Measurements from ENCODE around the gene STAT5A.

STAT5A gene

DNA sequence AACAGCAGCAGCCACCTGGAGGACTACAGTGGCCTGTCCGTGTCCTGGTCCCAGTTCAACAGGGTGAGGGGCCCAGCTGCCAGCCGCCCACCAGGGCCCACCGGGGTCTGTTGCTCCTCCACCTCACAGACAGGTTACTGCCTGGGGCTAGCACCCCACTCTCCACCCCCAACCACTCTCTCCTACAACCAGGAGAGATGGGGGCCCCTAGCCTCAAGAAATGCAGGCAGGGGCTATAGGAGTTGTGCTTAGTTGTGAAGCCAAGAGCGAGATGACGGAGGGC lies 18.0 kb downstream of the STAT5A start:
- Mint-ChIP-seq H3K27me3 (no peaks in the 10 kb centered on the region), H3K4me3 (no peak overlapping the region), H3K27ac (no peak overlapping the region), H3K36me3 (peaks cover 37% of the 10 kb centered on the region), H3K4me1 (peaks cover 62% of the 10 kb centered on the region), H3K9me3 (no peaks in the 10 kb centered on the region)

DNA sequence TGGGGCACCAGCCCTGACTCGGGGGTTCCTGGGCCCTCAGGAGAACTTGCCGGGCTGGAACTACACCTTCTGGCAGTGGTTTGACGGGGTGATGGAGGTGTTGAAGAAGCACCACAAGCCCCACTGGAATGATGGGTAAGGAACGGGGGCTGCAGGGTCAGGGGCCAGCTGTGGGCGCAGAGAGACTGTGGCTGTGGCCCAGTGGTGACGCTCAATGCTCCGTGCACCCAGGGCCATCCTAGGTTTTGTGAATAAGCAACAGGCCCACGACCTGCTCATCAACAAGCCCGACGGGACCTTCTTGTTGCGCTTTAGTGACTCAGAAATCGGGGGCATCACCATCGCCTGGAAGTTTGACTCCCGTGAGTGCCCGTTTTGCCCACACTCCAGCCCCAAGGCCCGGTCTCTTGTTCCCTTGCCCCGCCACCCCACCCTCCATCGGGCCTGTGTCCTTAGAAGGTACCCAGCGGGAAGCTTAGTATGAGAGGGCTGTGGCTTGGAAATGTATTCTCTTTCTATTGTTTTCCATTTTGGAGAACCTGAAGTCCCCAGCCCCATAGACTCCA lies 19.1 kb downstream of the STAT5A start:
- no peaks in the 10 kb centered on the region for H3K9me3 Mint-ChIP-seq
- peaks cover 71% of the 10 kb centered on the region for H3K4me1 Mint-ChIP-seq
- H3K4me3 Mint-ChIP-seq, result no peak overlapping the region
- H3K27me3 Mint-ChIP-seq, result no peaks in the 10 kb centered on the region
- H3K36me3 Mint-ChIP-seq, result peaks cover 34% of the 10 kb centered on the region
- H3K27ac Mint-ChIP-seq, result peak overlapping the region; percentile 30

DNA sequence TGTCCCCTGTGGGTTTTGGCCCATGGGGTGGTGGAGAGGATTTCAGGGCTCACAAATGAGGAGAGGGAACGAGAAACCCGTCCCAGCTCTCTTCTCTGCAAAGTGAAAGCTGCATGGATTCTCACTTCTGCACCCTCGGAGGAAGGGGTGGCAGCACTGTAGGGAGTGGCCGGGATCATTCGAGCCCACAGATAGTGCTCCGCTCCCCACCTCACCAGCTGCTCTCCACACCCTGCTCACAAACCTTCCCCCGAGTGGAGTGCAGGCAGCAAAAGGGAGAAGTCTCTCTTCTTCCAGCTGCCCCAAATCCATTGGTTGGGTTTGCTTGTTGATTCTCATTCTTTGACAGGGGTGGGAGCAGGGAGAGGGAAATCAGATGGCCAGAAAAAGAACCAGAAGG lies 20.1 kb downstream of the STAT5A start:
- Mint-ChIP-seq H3K4me1 (peaks cover 75% of the 10 kb centered on the region), H3K4me3 (no peak overlapping the region), H3K36me3 (peaks cover 30% of the 10 kb centered on the region), H3K27me3 (no peaks in the 10 kb centered on the region), H3K9me3 (no peaks in the 10 kb centered on the region), H3K27ac (no peak overlapping the region)

DNA sequence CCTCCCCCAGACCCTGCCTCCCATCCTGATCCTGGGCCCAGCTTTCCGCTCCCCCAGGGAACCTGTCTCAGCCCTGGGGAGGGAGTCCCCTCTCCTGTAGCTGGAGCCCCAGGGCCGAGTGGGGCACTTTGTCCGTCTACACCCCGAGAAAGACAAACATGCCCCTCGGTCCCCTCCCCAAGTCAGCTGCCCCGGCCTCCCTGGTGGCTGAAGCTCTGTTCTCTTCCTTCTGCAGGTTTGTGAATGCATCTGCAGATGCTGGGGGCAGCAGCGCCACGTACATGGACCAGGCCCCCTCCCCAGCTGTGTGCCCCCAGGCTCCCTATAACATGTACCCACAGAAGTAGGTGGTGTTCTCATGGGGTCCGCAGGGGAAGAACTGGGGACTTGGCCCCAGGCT lies 20.8 kb downstream of the STAT5A start:
- no peaks in the 10 kb centered on the region for H3K9me3 Mint-ChIP-seq
- H3K4me1 Mint-ChIP-seq, result peaks cover 75% of the 10 kb centered on the region
- H3K27ac Mint-ChIP-seq, result peak overlapping the region; percentile 10
- H3K36me3 Mint-ChIP-seq, result peaks cover 28% of the 10 kb centered on the region
- H3K4me3 Mint-ChIP-seq, result no peak overlapping the region
- no peaks in the 10 kb centered on the region for H3K27me3 Mint-ChIP-seq

DNA sequence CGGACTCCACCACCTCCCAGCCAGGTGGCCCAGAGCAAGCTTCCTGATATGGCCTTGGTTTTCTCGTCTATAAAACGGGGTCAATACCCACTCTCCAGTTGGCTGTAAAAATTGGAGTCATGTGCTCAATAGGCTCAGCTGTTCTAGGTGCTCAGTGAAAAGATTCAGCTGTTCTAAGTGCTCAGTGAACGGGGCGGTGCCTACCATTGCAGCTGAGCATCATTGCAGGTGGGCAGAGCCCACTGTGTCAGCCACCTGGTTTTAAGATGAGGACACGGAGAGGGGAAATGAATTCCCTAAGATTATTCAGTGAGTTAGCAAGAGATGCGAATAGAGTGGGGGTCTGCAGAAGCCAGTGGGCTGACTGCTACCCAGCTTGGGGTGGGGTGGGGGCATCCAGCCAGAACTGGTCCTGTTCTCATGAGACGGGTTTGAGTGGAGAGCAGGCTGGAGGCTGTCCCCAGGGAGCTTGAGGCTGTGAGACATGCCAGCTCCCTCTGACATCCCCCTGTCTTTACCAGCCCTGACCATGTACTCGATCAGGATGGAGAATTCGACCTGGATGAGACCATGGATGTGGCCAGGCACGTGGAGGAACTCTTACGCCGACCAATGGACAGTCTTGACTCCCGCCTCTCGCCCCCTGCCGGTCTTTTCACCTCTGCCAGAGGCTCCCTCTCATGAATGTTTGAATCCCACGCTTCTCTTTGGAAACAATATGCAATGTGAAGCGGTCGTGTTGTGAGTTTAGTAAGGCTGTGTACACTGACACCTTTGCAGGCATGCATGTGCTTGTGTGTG lies 21.9 kb downstream of the STAT5A start:
- H3K4me3 Mint-ChIP-seq, result peak overlapping the region; percentile 80
- peaks cover 74% of the 10 kb centered on the region for H3K4me1 Mint-ChIP-seq
- peaks cover 25% of the 10 kb centered on the region for H3K36me3 Mint-ChIP-seq
- H3K27me3 Mint-ChIP-seq, result no peaks in the 10 kb centered on the region
- H3K9me3 Mint-ChIP-seq, result no peaks in the 10 kb centered on the region
- H3K27ac Mint-ChIP-seq, result peak overlapping the region; percentile 93

DNA sequence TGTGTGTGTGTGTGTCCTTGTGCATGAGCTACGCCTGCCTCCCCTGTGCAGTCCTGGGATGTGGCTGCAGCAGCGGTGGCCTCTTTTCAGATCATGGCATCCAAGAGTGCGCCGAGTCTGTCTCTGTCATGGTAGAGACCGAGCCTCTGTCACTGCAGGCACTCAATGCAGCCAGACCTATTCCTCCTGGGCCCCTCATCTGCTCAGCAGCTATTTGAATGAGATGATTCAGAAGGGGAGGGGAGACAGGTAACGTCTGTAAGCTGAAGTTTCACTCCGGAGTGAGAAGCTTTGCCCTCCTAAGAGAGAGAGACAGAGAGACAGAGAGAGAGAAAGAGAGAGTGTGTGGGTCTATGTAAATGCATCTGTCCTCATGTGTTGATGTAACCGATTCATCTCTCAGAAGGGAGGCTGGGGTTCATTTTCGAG lies 22.5 kb downstream of the STAT5A start:
- peaks cover 29% of the 10 kb centered on the region for H3K36me3 Mint-ChIP-seq
- H3K9me3 Mint-ChIP-seq, result no peaks in the 10 kb centered on the region

DNA sequence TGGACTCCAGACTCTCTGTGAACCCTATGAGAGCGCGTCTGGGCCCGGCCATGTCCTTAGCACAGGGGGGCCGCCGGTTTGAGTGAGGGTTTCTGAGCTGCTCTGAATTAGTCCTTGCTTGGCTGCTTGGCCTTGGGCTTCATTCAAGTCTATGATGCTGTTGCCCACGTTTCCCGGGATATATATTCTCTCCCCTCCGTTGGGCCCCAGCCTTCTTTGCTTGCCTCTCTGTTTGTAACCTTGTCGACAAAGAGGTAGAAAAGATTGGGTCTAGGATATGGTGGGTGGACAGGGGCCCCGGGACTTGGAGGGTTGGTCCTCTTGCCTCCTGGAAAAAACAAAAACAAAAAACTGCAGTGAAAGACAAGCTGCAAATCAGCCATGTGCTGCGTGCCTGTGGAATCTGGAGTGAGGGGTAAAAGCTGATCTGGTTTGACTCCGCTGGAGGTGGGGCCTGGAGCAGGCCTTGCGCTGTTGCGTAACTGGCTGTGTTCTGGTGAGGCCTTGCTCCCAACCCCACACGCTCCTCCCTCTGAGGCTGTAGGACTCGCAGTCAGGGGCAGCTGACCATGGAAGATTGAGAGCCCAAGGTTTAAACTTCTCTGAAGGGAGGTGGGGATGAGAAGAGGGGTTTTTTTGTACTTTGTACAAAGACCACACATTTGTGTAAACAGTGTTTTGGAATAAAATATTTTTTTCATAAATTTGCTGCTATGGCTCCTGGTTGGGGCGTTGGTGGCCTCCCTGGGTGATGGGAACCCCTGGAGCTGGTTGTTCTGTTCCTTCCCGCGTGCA lies 23.1 kb downstream of the STAT5A start:
- peak overlapping the region; percentile 93 for H3K27ac Mint-ChIP-seq
- no peaks in the 10 kb centered on the region for H3K9me3 Mint-ChIP-seq
- no peaks in the 10 kb centered on the region for H3K27me3 Mint-ChIP-seq
- peaks cover 26% of the 10 kb centered on the region for H3K36me3 Mint-ChIP-seq
- H3K4me3 Mint-ChIP-seq, result peak overlapping the region; percentile 80
- H3K4me1 Mint-ChIP-seq, result peaks cover 78% of the 10 kb centered on the region

More for the DNA sequence above, 22.5 kb downstream of the STAT5A start:
- Mint-ChIP-seq H3K27ac (peak overlapping the region; percentile 93), H3K27me3 (no peaks in the 10 kb centered on the region), H3K4me1 (peaks cover 79% of the 10 kb centered on the region), H3K4me3 (peak overlapping the region; percentile 80)

DNA sequence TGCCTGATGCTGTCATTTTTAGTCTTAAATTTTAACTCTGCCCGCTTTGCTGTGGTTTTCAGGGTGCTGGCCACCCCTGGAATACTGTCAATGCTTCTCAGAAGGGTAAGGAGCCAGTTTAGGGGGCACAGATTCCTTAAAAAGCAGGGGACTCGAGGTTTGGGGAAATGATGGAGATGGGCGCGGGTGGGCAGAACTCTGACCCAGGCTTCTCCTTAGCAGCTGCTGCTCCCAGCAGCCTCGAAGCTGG lies 23.7 kb downstream of the STAT5A start:
- no peaks in the 10 kb centered on the region for H3K27me3 Mint-ChIP-seq
- peaks cover 27% of the 10 kb centered on the region for H3K36me3 Mint-ChIP-seq
- H3K4me3 Mint-ChIP-seq, result peak overlapping the region; percentile 80
- peaks cover 81% of the 10 kb centered on the region for H3K4me1 Mint-ChIP-seq
- H3K27ac Mint-ChIP-seq, result peak overlapping the region; percentile 93
- H3K9me3 Mint-ChIP-seq, result no peaks in the 10 kb centered on the region

DNA sequence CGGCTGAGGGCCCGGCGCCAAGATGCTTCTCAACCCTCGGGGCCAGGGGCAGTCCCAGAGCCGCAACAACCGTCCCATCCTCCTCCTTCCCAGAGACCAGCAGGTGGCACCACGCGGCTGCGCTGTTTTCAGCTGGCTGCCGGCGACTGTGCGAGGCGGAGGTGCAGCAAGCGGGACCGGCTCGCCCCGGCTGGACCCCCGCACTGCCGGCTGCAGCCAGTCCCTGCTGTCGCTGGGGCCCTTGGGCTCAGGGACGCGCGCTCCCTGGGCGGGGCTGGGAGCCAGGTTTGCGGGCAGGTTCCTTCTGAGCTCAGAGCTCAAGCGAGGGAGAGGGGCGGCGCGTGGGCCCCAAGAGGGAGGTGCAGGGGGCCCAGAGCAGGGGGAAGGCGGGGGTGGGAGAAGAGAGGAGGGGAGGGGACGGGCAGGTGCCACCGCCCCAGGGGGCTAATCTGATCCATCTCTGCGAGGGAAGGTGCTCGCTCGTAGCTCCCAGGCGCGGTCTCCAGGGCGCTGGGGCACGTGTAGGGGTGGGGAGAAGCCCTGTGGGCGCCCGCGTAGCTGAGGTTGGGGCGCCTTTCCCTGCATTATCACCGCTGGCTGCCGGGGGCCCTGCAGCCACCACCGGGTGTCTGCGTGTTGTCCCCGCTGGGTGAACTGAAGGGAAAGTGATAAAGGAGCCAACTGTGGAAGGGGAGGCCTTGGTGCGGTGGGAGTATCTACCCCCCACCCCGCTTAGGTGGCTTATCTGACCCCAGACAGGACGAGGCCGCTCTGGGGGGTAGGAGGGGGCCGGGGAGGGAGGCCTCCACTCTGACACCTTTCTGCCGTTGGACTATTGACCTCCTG lies 24.2 kb downstream of the STAT5A start:
- H3K9me3 Mint-ChIP-seq, result no peaks in the 10 kb centered on the region
- peaks cover 83% of the 10 kb centered on the region for H3K4me1 Mint-ChIP-seq
- H3K4me3 Mint-ChIP-seq, result peak overlapping the region; percentile 80
- peaks cover 29% of the 10 kb centered on the region for H3K36me3 Mint-ChIP-seq
- peak overlapping the region; percentile 93 for H3K27ac Mint-ChIP-seq
- H3K27me3 Mint-ChIP-seq, result no peaks in the 10 kb centered on the region

DNA sequence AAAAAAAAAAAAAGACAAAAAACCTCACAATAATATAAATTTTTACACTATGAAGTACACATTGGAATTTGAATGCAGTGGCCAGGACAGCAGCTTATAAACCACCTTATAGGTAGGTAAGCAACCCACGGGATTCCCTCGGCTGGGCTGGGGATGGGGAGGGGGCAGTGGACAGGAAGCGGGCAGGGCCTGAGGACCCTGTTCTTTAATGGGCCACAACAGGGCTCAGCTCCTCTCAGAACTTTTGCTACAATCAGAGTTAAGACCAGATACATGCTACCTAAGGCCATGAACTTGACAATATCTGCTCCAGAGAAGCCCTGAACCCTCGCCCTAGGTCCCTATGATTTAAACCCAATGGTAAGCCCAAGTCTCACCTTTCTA lies 25.1 kb downstream of the STAT5A start:
- Mint-ChIP-seq H3K27me3 (no peaks in the 10 kb centered on the region), H3K27ac (peak overlapping the region; percentile 31), H3K9me3 (no peaks in the 10 kb centered on the region), H3K4me3 (peak overlapping the region; percentile 19), H3K4me1 (peaks cover 82% of the 10 kb centered on the region), H3K36me3 (peaks cover 27% of the 10 kb centered on the region)

DNA sequence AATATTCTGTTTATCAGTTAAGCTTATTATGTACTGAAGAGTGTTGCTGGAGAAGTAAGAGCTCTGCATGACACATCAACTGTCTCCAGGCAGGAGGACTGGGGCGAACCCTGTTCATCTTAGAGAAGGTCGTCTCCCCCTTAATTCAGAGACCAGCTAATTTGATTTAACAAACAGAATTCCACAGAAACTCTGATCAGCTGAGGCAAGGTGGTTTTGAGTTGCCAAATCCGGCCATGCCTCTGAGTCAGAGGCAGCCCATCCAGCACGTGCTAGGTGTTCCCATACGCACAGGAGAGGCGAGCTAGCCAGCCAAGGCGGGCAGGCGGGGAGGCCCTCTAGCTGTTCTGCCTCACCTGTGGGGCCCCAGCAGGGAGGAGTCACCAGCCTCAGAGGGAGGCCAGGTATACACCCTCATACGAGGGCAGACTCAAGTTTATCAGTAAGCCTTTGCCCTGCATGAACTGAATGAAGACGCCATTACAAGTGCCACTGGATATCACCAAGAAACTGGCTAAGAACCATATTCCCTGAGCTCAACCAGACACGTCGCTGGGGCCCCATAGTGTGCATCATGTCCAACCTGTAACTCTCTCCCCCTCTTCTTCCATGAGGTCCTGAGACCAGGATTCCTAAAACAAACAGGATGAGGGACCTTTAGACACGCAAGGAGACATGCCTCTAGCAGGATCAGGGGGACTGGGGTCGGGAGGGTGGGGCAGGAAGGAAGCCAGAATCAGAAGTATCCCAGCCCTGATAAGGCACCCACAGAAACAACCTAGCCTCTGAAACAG lies 25.7 kb downstream of the STAT5A start:
- Mint-ChIP-seq H3K4me3 (peak overlapping the region; percentile 19), H3K36me3 (peaks cover 25% of the 10 kb centered on the region), H3K9me3 (no peaks in the 10 kb centered on the region), H3K4me1 (peaks cover 78% of the 10 kb centered on the region), H3K27ac (peak overlapping the region; percentile 31), H3K27me3 (no peaks in the 10 kb centered on the region)

DNA sequence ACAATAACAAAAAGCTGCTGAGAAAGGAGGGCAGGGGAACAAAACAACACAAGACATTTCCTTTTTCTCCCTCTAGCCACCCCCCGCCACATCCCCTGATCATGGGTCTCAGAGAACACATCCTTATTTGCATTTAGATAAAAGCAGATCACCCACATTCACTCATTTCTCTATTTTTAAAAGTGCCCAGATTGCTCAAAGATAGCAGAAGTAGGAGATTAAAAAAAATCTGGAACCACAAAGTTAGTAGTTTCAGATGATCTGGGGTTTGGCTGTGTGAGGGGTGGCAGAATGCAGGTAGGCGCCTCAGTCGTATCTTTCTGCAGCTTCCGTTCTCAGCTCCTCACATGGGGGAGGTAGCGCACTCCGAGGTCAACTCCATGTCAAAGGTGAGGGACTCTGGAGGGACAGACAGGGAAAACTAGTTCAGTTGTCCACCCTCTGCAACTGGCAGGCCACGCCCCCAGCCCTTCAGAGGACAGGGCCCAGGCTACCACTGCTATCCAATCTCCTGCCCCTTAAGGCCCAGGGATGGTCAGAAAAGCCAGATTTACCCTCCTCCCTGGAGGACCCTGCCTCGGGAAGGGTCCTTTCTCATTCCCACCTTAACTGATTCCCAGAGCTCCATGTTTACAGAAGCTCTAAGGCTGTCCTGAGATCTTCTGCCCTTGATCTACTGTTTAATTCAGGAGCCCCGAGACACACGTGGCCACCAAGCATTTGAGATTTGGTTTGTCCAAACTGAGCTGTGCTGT lies 27.3 kb downstream of the STAT5A start:
- peaks cover 25% of the 10 kb centered on the region for H3K36me3 Mint-ChIP-seq
- no peaks in the 10 kb centered on the region for H3K9me3 Mint-ChIP-seq
- H3K27me3 Mint-ChIP-seq, result no peaks in the 10 kb centered on the region
- H3K4me1 Mint-ChIP-seq, result peaks cover 75% of the 10 kb centered on the region
- peak overlapping the region; percentile 84 for H3K27ac Mint-ChIP-seq
- peak overlapping the region; percentile 58 for H3K4me3 Mint-ChIP-seq

DNA sequence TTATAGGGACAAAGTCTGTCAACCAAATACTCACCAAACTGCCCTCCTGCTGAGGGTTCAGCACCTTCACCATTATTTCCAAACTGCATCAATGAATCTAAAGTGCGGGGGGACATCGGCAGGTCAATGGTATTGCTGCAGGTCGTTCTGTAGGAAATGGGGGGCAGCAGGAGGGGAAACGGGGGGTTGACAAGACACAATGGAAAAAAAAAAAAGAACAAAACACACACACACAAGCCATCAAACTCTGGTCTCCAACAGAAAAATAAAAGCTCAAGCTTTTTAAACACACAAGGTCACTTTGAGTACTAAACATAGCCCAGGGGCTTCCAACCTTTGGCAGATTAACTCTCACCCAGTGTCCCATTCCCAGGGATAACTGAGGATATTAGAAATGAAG lies 28.5 kb downstream of the STAT5A start:
- peak overlapping the region; percentile 61 for H3K27ac Mint-ChIP-seq
- peaks cover 72% of the 10 kb centered on the region for H3K4me1 Mint-ChIP-seq

DNA sequence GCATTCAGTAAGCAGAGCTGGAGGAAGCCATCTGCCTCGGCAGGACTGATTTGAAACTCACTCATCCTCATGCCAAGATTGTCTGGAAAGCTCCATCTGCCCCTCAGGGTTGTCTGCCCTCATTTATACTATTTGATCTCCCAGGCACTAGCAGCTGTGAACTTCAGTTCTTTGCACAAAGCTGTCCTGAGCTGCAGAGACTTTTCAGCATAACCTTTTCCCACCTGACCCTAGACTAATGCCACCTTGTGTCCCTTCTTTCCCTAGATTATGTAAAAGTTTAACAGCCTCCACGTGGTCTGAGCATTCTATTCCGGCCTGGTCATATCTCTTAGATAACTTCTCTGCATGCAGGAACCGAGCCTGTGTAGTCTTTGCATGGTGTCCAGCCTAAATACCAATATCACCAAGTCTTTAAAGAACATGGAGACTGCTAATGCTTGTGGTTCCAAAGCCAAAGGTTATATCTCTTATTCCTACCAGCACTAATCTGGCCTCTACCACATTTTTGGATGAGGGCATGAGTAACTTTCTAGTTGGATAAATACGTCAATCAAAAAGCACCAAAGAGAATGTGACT lies 29.1 kb downstream of the STAT5A start:
- no peak overlapping the region for H3K4me3 Mint-ChIP-seq
- peaks cover 21% of the 10 kb centered on the region for H3K36me3 Mint-ChIP-seq
- no peaks in the 10 kb centered on the region for H3K9me3 Mint-ChIP-seq
- H3K27ac Mint-ChIP-seq, result peak overlapping the region; percentile 61
- H3K4me1 Mint-ChIP-seq, result peaks cover 73% of the 10 kb centered on the region
- no peaks in the 10 kb centered on the region for H3K27me3 Mint-ChIP-seq

More for the DNA sequence above, 28.5 kb downstream of the STAT5A start:
- Mint-ChIP-seq H3K36me3 (peaks cover 21% of the 10 kb centered on the region), H3K27me3 (no peaks in the 10 kb centered on the region), H3K4me3 (no peak overlapping the region), H3K9me3 (no peaks in the 10 kb centered on the region)

Data from activated naive CD4-positive, alpha-beta T cell treated with anti-CD3 and anti-CD28 coated beads, Interleukin-2, amount 50 U/mL, for 24 hours (primary cell).